ENCODE data around the gene HOXD10.

- no peak for TF ChIP-seq CTCF (IDR thresholded peaks at IDR 0.05; ENCODE audit: low read depth, low read length, missing input control)
- TF ChIP-seq YY1 (IDR thresholded peaks at IDR 0.05) = no peak
- TF ChIP-seq SP1 (IDR thresholded peaks at IDR 0.05) = no peak
- no peak for TF ChIP-seq EGR1 (IDR thresholded peaks at IDR 0.05; ENCODE audit: low read depth in 2 of 2)
- TF ChIP-seq FOXA1 (IDR thresholded peaks at IDR 0.05) = no peak
- no peak for TF ChIP-seq ZBTB33 (IDR thresholded peaks at IDR 0.05)
- TF ChIP-seq RAD21 (IDR thresholded peaks at IDR 0.05) = no peak
Measured at GRCh38 chr2:176122683-176123410, 6.3 kb downstream of the HOXD10 start, which contains the start of gene HOXD9.
